BLaER1 (cell line): Measurements from ENCODE around the gene PER2.
"Not testable (repeated sequence)": the region's sequence is repeated elsewhere in the genome, so short reads cannot be mapped to it uniquely, and the experiment has no call there.

Experiments used
- H3K27ac ChIP-seq: shearing (Covaris generic); formaldehyde crosslinking; 2 replicates; pipeline ENCODE4 v1.8.1; 2022
- H3K27me3 ChIP-seq: shearing (Covaris generic); formaldehyde crosslinking; 2 replicates; pipeline ENCODE4 v1.8.1; 2022
- H3K36me3 ChIP-seq: shearing (Covaris generic); formaldehyde crosslinking; 2 replicates; pipeline ENCODE4 v1.8.1; 2022
- H3K4me1 ChIP-seq: shearing (Covaris generic); formaldehyde crosslinking; 2 replicates; pipeline ENCODE4 v1.8.1; 2022
- H3K4me2 ChIP-seq: shearing (Covaris generic); formaldehyde crosslinking; 2 replicates; pipeline ENCODE4 v1.8.1; 2022
- H3K4me3 ChIP-seq: shearing (Covaris generic); formaldehyde crosslinking; 2 replicates; pipeline ENCODE4 v1.8.1; 2022
- H3K9ac ChIP-seq: shearing (Covaris generic); formaldehyde crosslinking; 2 replicates; pipeline ENCODE4 v1.8.1; 2022
- H3K9me3 ChIP-seq: shearing (Covaris generic); formaldehyde crosslinking; 2 replicates; pipeline ENCODE4 v1.8.1; 2022
- H4K20me1 ChIP-seq: shearing (Covaris generic); formaldehyde crosslinking; 2 replicates; pipeline ENCODE4 v1.8.1; 2022
- Cebpa-rat ChIP-seq: shearing (Covaris generic); IDR thresholded peaks from 2 replicates; pipeline ENCODE4 v1.8.1; 2022

PER2 gene

DNA sequence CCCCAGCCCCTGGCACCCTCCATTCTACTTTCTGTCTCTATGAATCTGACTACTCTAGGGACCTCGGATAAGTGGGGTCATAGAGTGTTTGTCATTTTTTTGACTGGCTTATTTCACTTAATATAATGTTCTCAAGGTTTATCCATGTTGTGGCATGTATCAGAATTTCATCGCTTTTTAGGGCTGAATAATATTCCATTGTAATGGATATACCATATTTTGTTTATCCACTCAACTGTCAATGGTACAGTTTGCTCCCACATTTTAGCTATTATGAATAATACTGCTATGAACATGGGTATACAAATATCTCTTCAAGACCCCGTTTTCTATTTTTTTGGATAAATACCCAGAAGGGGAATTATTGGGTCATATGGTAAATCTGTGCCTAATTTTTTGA is 39.3 kb upstream of the PER2 start:
- Histone ChIP-seq H3K27me3 (no peaks in the 10 kb centered on the region), H3K4me3 (no peak overlapping the region), H4K20me1 (peaks cover 11% of the 10 kb centered on the region; the same call in 1 of the 2 replicates), H3K36me3 (peaks cover 83% of the 10 kb centered on the region), H3K4me1 (no peaks in the 10 kb centered on the region), H3K9ac (no peak overlapping the region), H3K9me3 (peaks cover 8% of the 10 kb centered on the region; the same call in 1 of the 2 replicates), H3K4me2 (no peak overlapping the region), H3K27ac (no peak overlapping the region)
- TF ChIP-seq Cebpa-rat = no peak

DNA sequence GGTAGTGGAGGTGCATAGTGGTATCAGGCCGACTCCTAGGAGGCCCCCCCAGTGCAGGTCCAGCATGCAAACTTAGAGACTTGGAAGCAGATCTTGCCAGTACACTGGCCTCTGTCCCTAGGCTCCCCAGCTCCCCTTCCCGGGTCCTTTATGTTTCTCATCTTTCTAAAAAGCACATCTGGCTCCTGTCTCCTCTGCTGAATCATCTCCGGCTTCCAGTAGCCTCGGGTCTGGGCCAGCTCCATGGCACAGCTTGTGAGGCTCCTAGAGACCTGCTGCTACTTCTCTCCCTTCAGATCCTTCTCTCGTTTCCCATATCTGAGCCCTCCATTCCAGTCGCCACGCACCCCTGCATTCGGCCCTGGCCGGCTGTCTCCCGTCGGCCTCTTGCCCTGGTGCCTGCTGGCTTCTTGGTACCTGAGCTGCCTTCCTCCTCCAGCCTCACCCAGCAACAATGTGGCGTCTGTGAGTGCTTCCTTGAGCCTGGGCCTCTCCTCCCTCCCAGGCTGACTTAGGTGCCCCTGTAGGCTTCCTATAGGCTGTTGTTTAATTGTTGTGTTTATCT is 38.5 kb upstream of the PER2 start:
- Histone ChIP-seq H3K9me3 (peaks cover 8% of the 10 kb centered on the region; the same call in 1 of the 2 replicates), H3K9ac (no peak overlapping the region), H3K27me3 (no peaks in the 10 kb centered on the region), H3K4me3 (no peak overlapping the region), H4K20me1 (peaks cover 15% of the 10 kb centered on the region; the same call in 1 of the 2 replicates), H3K4me2 (no peak overlapping the region), H3K36me3 (peaks cover 75% of the 10 kb centered on the region), H3K27ac (no peak overlapping the region), H3K4me1 (peaks cover 1% of the 10 kb centered on the region)
- TF ChIP-seq Cebpa-rat = no peak

DNA sequence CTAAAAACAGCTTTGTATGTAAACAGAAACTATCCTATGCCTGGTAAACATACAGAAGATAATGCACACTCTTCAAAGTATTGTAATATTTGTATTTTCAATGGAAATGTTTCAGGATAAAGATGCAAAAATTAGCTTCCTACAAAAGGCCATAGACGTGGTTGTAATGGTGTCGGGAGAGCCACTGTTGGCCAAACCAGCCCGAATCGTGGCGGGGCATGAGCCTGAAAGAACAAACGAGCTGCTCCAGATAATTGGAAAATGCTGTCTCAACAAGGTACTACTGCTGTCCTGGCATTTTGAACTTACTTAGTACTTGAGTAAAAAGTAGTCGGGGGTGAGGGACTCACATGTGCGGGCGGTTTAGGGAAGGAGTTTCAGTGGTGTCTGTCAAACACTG is 37.3 kb upstream of the PER2 start:
- Histone ChIP-seq H3K4me1 (peaks cover 10% of the 10 kb centered on the region), H3K4me2 (no peak overlapping the region), H3K4me3 (no peak overlapping the region), H3K9me3 (peaks cover 8% of the 10 kb centered on the region; the same call in 1 of the 2 replicates), H3K27ac (no peak overlapping the region), H3K27me3 (no peaks in the 10 kb centered on the region), H4K20me1 (peaks cover 24% of the 10 kb centered on the region; the same call in 1 of the 2 replicates), H3K36me3 (peaks cover 63% of the 10 kb centered on the region), H3K9ac (no peak overlapping the region)
- no peak for TF ChIP-seq Cebpa-rat

DNA sequence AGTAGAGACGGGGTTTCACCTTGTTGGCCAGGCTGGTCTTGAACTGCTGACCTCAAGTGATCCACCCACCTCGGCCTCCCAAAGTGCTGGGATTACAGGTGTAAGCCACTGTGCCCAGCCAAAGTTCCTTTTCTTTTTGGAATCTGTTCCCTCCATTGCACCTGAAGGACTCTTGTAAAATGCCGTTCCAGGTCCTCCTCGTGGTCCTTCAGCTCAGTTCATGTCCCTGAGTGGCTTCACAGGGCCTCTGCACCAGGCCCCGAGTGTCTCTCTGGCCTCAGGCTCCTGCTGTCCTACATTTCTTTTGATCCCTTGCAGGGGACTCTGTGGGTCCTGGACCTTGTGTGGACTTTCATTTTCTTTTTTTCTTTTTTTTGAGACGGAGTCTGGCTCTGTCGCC is 35.8 kb upstream of the PER2 start:
- not testable (repeated sequence) for H3K27me3 ChIP-seq, H3K4me3 ChIP-seq, H3K4me2 ChIP-seq, H3K27ac ChIP-seq, H3K9me3 ChIP-seq, H3K9ac ChIP-seq
- Histone ChIP-seq H3K4me1 (peaks cover 16% of the 10 kb centered on the region), H3K36me3 (peaks cover 49% of the 10 kb centered on the region), H4K20me1 (peaks cover 24% of the 10 kb centered on the region; the same call in 1 of the 2 replicates)

DNA sequence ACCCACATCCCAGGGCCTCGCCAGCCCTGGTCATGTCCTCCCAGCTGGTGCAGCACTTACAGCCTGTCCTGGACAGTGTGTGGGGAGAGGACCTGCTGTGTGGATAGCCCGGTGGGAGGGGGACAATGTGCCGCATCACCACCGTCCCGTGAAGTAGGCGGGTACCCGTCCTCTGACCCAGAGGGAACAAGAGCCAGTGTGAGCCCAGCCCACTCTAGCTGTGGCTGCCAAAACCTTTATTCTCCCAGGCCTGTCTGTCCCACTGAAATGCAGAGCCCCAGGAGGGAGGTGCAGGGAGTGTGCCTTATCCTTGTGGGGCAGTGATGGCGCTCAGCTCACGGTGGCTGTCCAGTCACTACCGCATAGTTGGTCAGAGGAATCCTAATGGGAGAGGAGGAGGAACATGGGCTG is 33.6 kb upstream of the PER2 start:
- TF ChIP-seq Cebpa-rat = no peak
- no peak overlapping the region for H3K27ac ChIP-seq
- peaks cover under 1% of the 10 kb centered on the region; the same call in 1 of the 2 replicates for H3K9me3 ChIP-seq
- no peak overlapping the region for H3K4me3 ChIP-seq
- H3K27me3 ChIP-seq = no peaks in the 10 kb centered on the region
- H3K4me2 ChIP-seq = peak overlapping the region; percentile 93
- peaks cover 24% of the 10 kb centered on the region; the same call in 1 of the 2 replicates for H4K20me1 ChIP-seq
- peak overlapping the region; percentile 81; the same call in 1 of the 2 replicates for H3K9ac ChIP-seq
- H3K4me1 ChIP-seq = peaks cover 16% of the 10 kb centered on the region
- H3K36me3 ChIP-seq = peaks cover 27% of the 10 kb centered on the region

DNA sequence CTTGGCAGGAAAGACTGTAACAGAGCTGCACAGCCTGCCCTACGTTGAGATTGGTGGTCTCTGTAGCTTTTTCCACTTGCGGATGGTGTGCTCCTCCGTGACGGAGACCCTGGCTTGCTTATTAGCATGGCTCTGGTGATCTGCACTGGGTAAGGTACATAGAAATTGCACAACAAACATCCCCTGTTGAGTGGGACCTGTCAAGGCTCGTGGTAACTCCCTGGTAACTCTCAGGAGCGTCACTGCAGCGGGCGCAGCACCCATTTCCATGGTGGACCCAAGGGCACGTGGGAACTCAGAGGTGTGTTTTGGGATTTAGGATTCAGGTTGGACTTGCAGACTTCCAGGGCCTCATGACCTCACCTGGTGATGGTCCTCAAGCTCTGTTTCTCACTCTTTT is 33.1 kb upstream of the PER2 start:
- Histone ChIP-seq H3K4me1 (peaks cover 16% of the 10 kb centered on the region), H3K4me2 (peak overlapping the region; percentile 93), H3K9ac (peak overlapping the region; percentile 81; the same call in 1 of the 2 replicates), H3K27ac (no peak overlapping the region), H4K20me1 (peaks cover 22% of the 10 kb centered on the region; the same call in 1 of the 2 replicates), H3K9me3 (no peaks in the 10 kb centered on the region), H3K4me3 (peak overlapping the region; percentile 92), H3K27me3 (no peaks in the 10 kb centered on the region), H3K36me3 (peaks cover 22% of the 10 kb centered on the region)
- no peak for TF ChIP-seq Cebpa-rat

DNA sequence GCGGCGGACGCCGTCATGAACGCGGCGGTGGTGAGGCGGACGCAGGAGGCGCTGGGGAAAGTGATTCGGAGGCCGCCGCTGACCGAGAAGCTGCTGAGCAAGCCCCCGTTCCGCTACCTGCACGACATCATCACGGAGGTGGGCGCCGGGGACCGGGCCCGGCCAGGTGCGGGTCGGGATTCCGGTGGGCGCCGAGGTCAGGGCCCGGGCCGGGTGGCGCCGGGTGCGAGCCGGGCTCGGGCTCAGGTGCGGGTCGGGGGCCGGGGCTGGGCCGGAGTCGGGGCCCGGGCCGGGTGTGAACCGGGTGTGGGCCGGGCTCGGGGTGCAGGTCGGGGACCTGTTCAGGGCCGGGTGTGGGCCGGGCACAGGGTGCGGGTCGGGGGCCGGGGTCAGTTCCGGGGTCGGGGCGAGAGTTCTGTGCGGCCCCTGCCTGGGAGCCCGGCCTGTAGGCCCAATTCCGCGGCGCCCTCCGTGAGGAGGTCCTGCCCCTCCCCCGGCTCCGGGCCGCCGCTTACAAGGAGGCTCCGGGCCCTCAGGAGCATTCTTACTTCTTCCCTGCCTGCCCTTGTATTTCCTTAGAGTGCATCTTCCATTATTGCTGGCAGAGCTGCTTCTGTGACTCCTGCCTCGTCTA is 32.4 kb upstream of the PER2 start:
- H3K27me3 ChIP-seq = no peaks in the 10 kb centered on the region
- H3K4me1 ChIP-seq = peaks cover 16% of the 10 kb centered on the region
- peaks cover 15% of the 10 kb centered on the region for H3K36me3 ChIP-seq

DNA sequence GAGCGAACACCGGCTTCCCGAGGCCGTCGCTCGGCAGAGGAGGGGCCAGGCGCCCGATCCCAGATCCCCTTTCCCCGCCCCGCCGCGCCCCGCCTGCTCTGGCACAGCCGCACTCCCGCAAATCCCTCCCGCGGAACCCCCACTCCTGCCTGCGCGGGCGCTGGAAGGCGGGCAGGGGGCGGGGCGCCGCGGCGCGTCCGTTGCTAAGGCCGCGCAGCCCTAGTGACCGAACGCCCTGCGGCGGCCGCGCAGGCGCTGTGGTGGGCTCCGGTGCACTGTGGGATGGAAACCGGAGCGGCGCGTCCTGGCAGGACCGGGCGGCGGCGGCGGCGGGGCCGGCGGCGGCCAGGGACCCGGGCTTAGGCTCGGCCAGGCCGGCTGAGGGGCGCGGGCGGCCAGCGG is 31.8 kb upstream of the PER2 start, which contains the start of gene TRAF3IP1:
Gene TRAF3IP1 (plus strand): TSS at position 273 of the 402 bp plus-strand sequence. CDS start 145 bp downstream, outside the sequence.
- no peak for TF ChIP-seq Cebpa-rat
- Histone ChIP-seq H3K4me3 (peak within 1 kb of the TSS; percentile 92), H3K4me2 (peak within 1 kb of the TSS; percentile 93), H3K27ac (0 out of 2 replicates have a peak within 1 kb of the TSS, but pooled peaks have one; percentile 3), H3K27me3 (no peaks in the 10 kb centered on the region), H3K4me1 (peaks cover 16% of the 10 kb centered on the region), H3K9me3 (no peaks in the 10 kb centered on the region), H4K20me1 (peaks cover 13% of the 10 kb centered on the region; the same call in 1 of the 2 replicates), H3K36me3 (peaks cover 11% of the 10 kb centered on the region), H3K9ac (peak within 1 kb of the TSS; percentile 81)

More for the DNA sequence above, 32.4 kb upstream of the PER2 start:
- H4K20me1 ChIP-seq = peaks cover 15% of the 10 kb centered on the region; the same call in 1 of the 2 replicates
- H3K4me3 ChIP-seq = peak overlapping the region; percentile 92
- H3K4me2 ChIP-seq = peak overlapping the region; percentile 93
- H3K27ac ChIP-seq = 0 out of 2 replicates have a peak overlapping the region, but pooled peaks have one; percentile 3
- H3K9ac ChIP-seq = peak overlapping the region; percentile 81
- TF ChIP-seq Cebpa-rat = no peak
- H3K9me3 ChIP-seq = no peaks in the 10 kb centered on the region

DNA sequence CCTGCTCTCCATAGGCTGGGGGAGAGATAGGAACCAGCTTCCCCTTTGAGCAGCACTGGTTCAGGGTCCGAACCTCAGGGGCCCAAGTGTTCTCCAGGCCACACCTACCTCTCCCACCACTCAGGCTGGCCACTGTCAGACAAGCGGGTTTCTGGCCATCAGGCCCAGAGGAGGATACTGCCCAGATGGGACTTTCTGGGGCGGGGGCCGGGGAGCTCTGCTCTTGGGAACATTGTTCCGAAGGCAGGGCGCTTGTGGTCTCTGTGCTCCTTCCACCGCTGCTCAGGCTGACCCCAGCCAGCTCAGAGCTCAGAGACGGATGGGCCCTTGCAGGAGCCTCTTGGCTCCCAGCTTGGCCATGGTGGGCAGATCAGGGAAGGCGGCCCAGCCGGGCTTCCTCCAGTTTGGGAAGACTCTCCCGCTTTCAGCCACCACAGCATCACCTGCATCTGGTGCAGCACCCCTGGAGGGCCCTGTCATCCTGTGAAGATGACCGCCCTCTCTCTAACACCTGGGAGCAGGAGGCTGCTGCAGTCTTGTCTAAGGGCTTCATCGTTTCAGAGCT is 26.7 kb upstream of the PER2 start:
- Histone ChIP-seq H3K27ac (no peak overlapping the region), H3K36me3 (no peaks in the 10 kb centered on the region), H3K9ac (no peak overlapping the region), H3K4me2 (no peak overlapping the region), H3K4me1 (peaks cover 31% of the 10 kb centered on the region), H3K27me3 (no peaks in the 10 kb centered on the region), H4K20me1 (no peaks in the 10 kb centered on the region), H3K9me3 (no peaks in the 10 kb centered on the region), H3K4me3 (no peak overlapping the region)
- no peak for TF ChIP-seq Cebpa-rat

DNA sequence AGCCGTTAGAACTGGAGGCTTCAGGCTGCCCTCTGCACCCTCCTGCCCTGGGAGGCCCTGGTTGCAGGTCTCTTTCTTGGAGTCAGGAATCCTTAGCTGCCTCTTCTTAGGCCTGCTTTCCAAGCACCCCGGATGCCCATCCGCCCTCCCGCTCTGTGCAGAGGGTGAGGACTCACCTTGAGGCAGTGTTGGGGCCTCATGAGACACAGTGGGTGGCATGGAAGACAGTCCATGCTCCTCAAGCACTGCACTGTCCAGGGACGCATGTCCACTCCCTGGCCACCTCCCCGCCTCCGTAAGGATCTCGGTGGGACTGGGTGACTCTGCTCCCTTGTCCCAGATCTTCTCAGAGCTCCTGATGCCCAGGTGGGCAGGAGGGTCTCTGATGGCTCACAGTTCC is 26.2 kb upstream of the PER2 start:
- Histone ChIP-seq H3K4me1 (peaks cover 27% of the 10 kb centered on the region), H3K36me3 (no peaks in the 10 kb centered on the region), H3K4me2 (no peak overlapping the region), H4K20me1 (no peaks in the 10 kb centered on the region), H3K27ac (no peak overlapping the region), H3K9me3 (no peaks in the 10 kb centered on the region), H3K27me3 (no peaks in the 10 kb centered on the region), H3K4me3 (no peak overlapping the region), H3K9ac (no peak overlapping the region)
- no peak for TF ChIP-seq Cebpa-rat
